Activated CD8-positive, alpha-beta T cell treated with anti-CD3 and anti-CD28 coated beads for 36 hours (primary cell): ENCODE results near the gene PLA2G4D. TPM values are rescaled to one million over a fixed set of nuclear protein-coding genes. Genes with fewer than 3 reads are reported as not detected.

Experiments
- ATAC-seq: fragments of 200-7000 bp; cut with Tn5 transposase; one replicate; pipeline ENCODE4 v1.10.0; 2021; ENCODE audit warnings: mild to moderate bottlenecking, moderate library complexity
- CTCF ChIA-PET: fragments of 350-600 bp; sonication (Branson Sonifier 250); formaldehyde crosslinking; loops from one replicate; lab custom pipeline; 2021; ENCODE audit warnings: antibody characterized with exemption; lab: Charles Lee
- POLR2A ChIA-PET: fragments of 350-600 bp; sonication (Branson Sonifier 250); formaldehyde crosslinking; loops from one replicate; lab custom pipeline; 2021; ENCODE audit warnings: antibody characterized with exemption; lab: Charles Lee
- DNase-seq: peaks from one replicate; pipeline ENCODE4 v3.0.0-alpha.2; 2020
- H3K27ac Mint-ChIP-seq: one replicate; pipeline ENCODE4 v1.8.0; 2021; ENCODE audit warnings: mild to moderate bottlenecking, mixed read lengths
- H3K27me3 Mint-ChIP-seq: one replicate; pipeline ENCODE4 v1.8.0; 2021; ENCODE audit warnings: mixed read lengths
- H3K36me3 Mint-ChIP-seq: one replicate; pipeline ENCODE4 v1.8.0; 2021; ENCODE audit warnings: low read depth, mixed read lengths
- H3K4me1 Mint-ChIP-seq: one replicate; pipeline ENCODE4 v1.8.0; 2021; ENCODE audit warnings: low read depth, mixed read lengths
- H3K4me3 Mint-ChIP-seq: one replicate; pipeline ENCODE4 v1.8.0; 2021; ENCODE audit warnings: mild to moderate bottlenecking, moderate library complexity, mixed read lengths
- H3K9me3 Mint-ChIP-seq: one replicate; pipeline ENCODE4 v1.8.0; 2021; ENCODE audit warnings: mixed read lengths
- intact Hi-C: fragments of 100-400 bp; cut with micrococcal nuclease; formaldehyde crosslinking; loops from one replicate; pipeline ENCODE4 v1.10.0; 2022
- total RNA-seq, 2 experiments: library from RNA; stranded (reverse); gene quantifications; one replicate each; pipeline ENCODE4 v1.2.3, GENCODE V29; 2021
- TF ChIP-seq, protein P1 (sequence below): fragments of 200-600 bp; IDR thresholded peaks from one replicate; pipeline ENCODE4 v1.8.0; 2022; ENCODE audit warnings: antibody characterized with exemption, mild to moderate bottlenecking

The PLA2G4D gene
- total RNA-seq, 2 experiments from 2014 or later: not detected

GRCh38 chr15:42053010-42053409, 41.4 kb downstream of the PLA2G4D start:
- DNase-seq (no peak), ATAC-seq (no peak)
- Mint-ChIP-seq H3K36me3 (no peaks in the 10 kb centered on the region), H3K27me3 (peaks cover 20% of the 10 kb centered on the region), H3K4me3 (no peak overlapping the region), H3K9me3 (no peaks in the 10 kb centered on the region), H3K4me1 (peaks cover 7% of the 10 kb centered on the region), H3K27ac (no peak overlapping the region)
- TF ChIP-seq, protein P1, sequence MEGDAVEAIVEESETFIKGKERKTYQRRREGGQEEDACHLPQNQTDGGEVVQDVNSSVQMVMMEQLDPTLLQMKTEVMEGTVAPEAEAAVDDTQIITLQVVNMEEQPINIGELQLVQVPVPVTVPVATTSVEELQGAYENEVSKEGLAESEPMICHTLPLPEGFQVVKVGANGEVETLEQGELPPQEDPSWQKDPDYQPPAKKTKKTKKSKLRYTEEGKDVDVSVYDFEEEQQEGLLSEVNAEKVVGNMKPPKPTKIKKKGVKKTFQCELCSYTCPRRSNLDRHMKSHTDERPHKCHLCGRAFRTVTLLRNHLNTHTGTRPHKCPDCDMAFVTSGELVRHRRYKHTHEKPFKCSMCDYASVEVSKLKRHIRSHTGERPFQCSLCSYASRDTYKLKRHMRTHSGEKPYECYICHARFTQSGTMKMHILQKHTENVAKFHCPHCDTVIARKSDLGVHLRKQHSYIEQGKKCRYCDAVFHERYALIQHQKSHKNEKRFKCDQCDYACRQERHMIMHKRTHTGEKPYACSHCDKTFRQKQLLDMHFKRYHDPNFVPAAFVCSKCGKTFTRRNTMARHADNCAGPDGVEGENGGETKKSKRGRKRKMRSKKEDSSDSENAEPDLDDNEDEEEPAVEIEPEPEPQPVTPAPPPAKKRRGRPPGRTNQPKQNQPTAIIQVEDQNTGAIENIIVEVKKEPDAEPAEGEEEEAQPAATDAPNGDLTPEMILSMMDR: no peak
- CTCF ChIA-PET: interaction anchor here (1.1 to 6.4 kb wide), 2 partner anchors 63 to 69 kb away, joined by 3 to 74 read pairs; no protein-coding TSS in a partner anchor
- intact Hi-C loops: no loop called here
- POLR2A ChIA-PET: no interaction called here

DNA sequence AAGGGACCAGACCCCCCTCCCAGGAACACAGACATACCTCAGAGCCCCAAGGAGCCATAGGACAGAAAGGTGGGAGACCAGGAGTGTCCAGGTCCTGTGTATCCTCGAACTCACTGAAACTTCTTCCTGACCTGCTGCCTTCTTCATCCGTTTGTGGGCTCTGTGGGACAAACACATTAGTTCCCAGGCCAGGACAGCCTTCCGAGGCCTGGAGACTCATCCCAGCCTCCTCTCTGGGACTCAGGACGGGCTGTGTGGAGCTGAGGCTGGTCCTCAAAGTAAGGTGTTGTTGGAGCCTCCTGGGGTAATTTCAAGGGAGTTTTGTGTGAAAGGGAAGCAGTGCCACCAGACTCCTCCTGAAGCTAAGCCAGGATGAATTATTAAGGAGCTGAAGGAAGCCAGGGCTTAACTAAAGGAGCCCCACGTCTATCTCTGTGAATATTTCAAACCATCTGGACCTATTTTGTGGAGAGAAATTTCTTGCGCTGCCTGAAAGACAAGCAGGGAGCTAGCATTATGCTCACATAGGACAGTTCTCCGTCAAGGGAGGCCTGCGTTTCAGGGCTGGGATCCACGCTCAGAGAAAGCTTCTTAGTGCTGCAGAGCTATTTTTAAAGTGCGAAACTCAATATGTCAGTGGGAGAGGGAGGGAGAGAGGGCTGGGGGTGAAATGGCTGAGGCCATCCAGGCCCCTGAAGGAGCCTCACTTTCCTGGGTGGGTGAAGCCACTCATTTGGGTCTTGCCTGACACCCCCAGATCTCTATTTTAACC, 43.7 kb downstream of the PLA2G4D start:
- CTCF ChIA-PET: interaction anchor here (0.7 to 1.2 kb wide), 2 partner anchors 8 to 60 kb away, joined by 3 read pairs; no protein-coding TSS in a partner anchor

DNA sequence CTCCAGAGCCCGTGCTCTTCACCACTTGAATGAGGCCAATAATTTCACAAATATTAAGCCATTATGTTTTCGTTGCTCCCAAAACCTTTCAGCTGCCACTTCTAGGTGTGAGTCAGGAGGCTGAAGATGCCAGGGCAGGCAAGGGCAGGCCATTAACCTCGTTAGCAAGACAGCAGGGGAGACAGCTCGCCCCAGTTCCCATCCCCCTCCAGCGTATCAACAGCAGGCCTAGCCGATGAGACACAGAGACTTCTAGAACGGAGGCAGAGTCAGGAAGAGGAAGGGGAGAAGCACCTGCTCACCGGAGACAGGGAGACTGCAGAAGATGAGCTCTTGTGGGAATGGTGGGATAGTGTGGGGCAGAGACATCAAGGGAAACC, 45.6 kb downstream of the PLA2G4D start:
- ChIA-PET POLR2A (no interaction called here), CTCF (interaction anchor here (1.1 to 1.8 kb wide), 2 partner anchors 9 to 59 kb away, joined by 3 to 4 read pairs; no protein-coding TSS in a partner anchor)
- intact Hi-C loops: no loop called here
- no peaks in the 10 kb centered on the region for H3K9me3 Mint-ChIP-seq
- no peaks in the 10 kb centered on the region for H3K27me3 Mint-ChIP-seq
- TF ChIP-seq, protein P1: no peak
- H3K36me3 Mint-ChIP-seq: no peaks in the 10 kb centered on the region
- no peak for ATAC-seq
- no peak overlapping the region for H3K27ac Mint-ChIP-seq
- no peaks in the 10 kb centered on the region for H3K4me1 Mint-ChIP-seq
- no peak overlapping the region for H3K4me3 Mint-ChIP-seq
- no peak for DNase-seq

More for the DNA sequence above, 43.7 kb downstream of the PLA2G4D start:
- no peak overlapping the region for H3K27ac Mint-ChIP-seq
- H3K9me3 Mint-ChIP-seq: no peaks in the 10 kb centered on the region
- no peaks in the 10 kb centered on the region for H3K36me3 Mint-ChIP-seq
- no peak overlapping the region for H3K4me3 Mint-ChIP-seq
- ATAC-seq (no peak), DNase-seq (no peak)
- intact Hi-C loops: no loop called here
- H3K4me1 Mint-ChIP-seq: no peaks in the 10 kb centered on the region
- POLR2A ChIA-PET: no interaction called here
- H3K27me3 Mint-ChIP-seq: peaks cover 2% of the 10 kb centered on the region
- TF ChIP-seq, protein P1: no peak

DNA sequence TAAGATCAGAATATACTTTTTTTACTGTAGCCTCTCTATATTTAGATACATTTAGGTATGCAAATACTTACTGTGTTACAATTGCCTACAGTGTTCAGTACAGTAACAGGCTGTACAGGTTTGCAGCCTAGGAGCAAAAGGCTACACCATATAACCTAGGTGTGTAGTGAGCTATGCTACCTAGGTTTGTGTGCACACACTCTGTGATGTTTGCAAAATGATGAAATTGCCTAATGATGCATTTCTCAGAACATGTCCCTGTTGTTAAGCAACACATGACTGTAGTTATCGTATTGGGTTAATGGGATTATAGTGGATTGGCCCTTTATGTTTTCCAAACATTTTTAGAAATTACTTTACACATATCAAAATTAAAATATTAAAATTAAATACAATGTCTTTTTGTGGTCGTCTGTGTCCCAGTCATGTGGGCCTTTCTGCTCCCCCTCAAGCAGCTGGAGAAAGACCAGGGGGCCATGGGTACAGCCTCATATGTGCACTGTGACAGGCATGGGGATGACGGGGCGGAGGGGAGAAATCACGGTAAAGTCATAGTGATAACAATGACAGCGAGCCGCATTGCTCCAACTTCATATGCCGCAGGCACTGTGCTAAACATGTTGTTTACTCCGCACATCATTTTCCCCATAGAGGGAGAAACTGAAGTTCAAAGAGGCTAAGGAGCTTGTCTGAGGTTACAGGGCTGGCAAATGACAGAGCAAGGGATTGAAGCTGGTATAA, 46.1 kb downstream of the PLA2G4D start:
- ChIA-PET POLR2A (no interaction called here), CTCF (interaction anchor here (1.1 to 1.8 kb wide), 2 partner anchors 9 to 58 kb away, joined by 3 to 4 read pairs; no protein-coding TSS in a partner anchor)
- intact Hi-C loops: no loop called here
- no peak for DNase-seq
- ATAC-seq: no peak
- TF ChIP-seq, protein P1: no peak
- Mint-ChIP-seq H3K27ac (no peak overlapping the region), H3K4me3 (no peak overlapping the region), H3K36me3 (no peaks in the 10 kb centered on the region), H3K4me1 (no peaks in the 10 kb centered on the region), H3K27me3 (no peaks in the 10 kb centered on the region), H3K9me3 (no peaks in the 10 kb centered on the region)
